HTERT RPE-1 (cell line): ENCODE data around the gene PHEX.
"Not testable (repeated sequence)": the region's sequence is repeated elsewhere in the genome, so short reads cannot be mapped to it uniquely, and the experiment has no call there.

Experiments used
- in situ Hi-C: fragments of 300-500 bp; cut with MboI; formaldehyde crosslinking; loops from 4 replicates; pipeline ENCODE4 v1.14.3; 2020; ENCODE audit warnings: low sequenced_read_pairs

The PHEX gene

GRCh38 chrX:22220941-22221340 is 188.8 kb downstream of the PHEX start:
- in situ Hi-C loops, result no loop called here

- in situ Hi-C loops, result no loop called here
These were observed 202.3 kb downstream of the PHEX start for GRCh38 chrX:22234380-22234779.

GRCh38 chrX:22237479-22237878 is 205.4 kb downstream of the PHEX start:
- in situ Hi-C loops, result no loop called here

GRCh38 chrX:22246620-22247019 is 214.5 kb downstream of the PHEX start:
- in situ Hi-C loops, result no loop called here

GRCh38 chrX:22247169-22247568 is 215.0 kb downstream of the PHEX start:
- in situ Hi-C loops, result no loop called here

- in situ Hi-C loops, result no loop called here
These were observed 216.3 kb downstream of the PHEX start for GRCh38 chrX:22248401-22248800.

- in situ Hi-C loops, result no loop called here
These were observed 217.2 kb downstream of the PHEX start for GRCh38 chrX:22249371-22249770.

- in situ Hi-C loops, result no loop called here
These were observed 236.6 kb downstream of the PHEX start for GRCh38 chrX:22268706-22269105.

GRCh38 chrX:22272613-22273012 is 240.5 kb downstream of the PHEX start, which contains the start of gene CBLL2:
Gene CBLL2, plus strand, starts transcription at chrX:22272913. Its CDS starts 79 bp downstream, at chrX:22272992.
- in situ Hi-C loops, result no loop called here

- in situ Hi-C loops, result no loop called here
These were observed 241.7 kb downstream of the PHEX start for GRCh38 chrX:22273714-22274317.

- in situ Hi-C loops, result no loop called here
These were observed 244.7 kb downstream of the PHEX start for GRCh38 chrX:22276781-22277180.

- in situ Hi-C loops, result no loop called here
These were observed 246.2 kb downstream of the PHEX start for GRCh38 chrX:22278375-22278774.

GRCh38 chrX:22289209-22289608 is 257.1 kb downstream of the PHEX start:
- in situ Hi-C loops, result not testable (repeated sequence)

- in situ Hi-C loops, result no loop called here
These were observed 264.7 kb downstream of the PHEX start for GRCh38 chrX:22296871-22297270.

- in situ Hi-C loops, result no loop called here
These were observed 268.0 kb downstream of the PHEX start for GRCh38 chrX:22300130-22300529.
